Prostate gland (tissue), 2 donors: Measurements from ENCODE around the gene EXOC6. TPM values are rescaled to one million over a fixed set of nuclear protein-coding genes. Genes with fewer than 3 reads are reported as not detected.

Experiments
- DNase-seq: peaks from one replicate; pipeline ENCODE4 v3.0.0-alpha.2; 2019; ENCODE audit warnings: low spot score
- H3K27ac ChIP-seq, 2 donors: fragments of 200-600 bp; sonication (generic); 2 replicates each; pipeline ENCODE4 v1.5.1; 2017 to 2019
- H3K27me3 ChIP-seq: fragments of 200-600 bp; sonication (generic); replicated peaks from 2 replicates; pipeline ENCODE4 v1.5.1; 2019; ENCODE audit not compliant: insufficient read depth
- H3K36me3 ChIP-seq, 2 donors: fragments of 200-600 bp; sonication (generic); 1 replicate in 1 of 2; 2 replicates in 1 of 2; pipeline versions ENCODE4 v1.5.1 to v1.8.1; 2017 to 2019
- H3K4me1 ChIP-seq: fragments of 200-600 bp; sonication (generic); replicated peaks from 2 replicates; pipeline ENCODE4 v1.5.1; 2019
- H3K4me3 ChIP-seq, 2 donors: fragments of 200-600 bp; sonication (generic); 2 replicates each; pipeline ENCODE4 v1.5.1; 2017 to 2019
- H3K9me3 ChIP-seq: fragments of 200-600 bp; sonication (generic); 2 replicates; pipeline ENCODE4 v1.5.1; 2017
- POLR2A ChIP-seq: fragments of 450-650 bp; IDR thresholded peaks from one replicate; pipeline ENCODE4 v1.6.1; 2016; ENCODE audit warnings: antibody characterized with exemption, mild to moderate bottlenecking
- POLR2AphosphoS5 ChIP-seq: sonication (generic); formaldehyde crosslinking; IDR thresholded peaks from one replicate; pipeline ENCODE4 v1.6.1; 2017; ENCODE audit warnings: antibody characterized with exemption
- WGBS: methylation state at CpG from one replicate; pipeline ENCODE4 v1.1.5; 2018; 5-methylcytosine and 5-hydroxymethylcytosine counted together
- intact Hi-C: fragments of 100-400 bp; cut with DNase I; formaldehyde crosslinking; loops from one replicate; pipeline ENCODE4 v1.14.2; 2022
- total RNA-seq, 2 donors: library from RNA; depleted of rRNA; stranded (reverse); fragments of >200 nt; gene quantifications; one replicate each; pipeline ENCODE4 v1.1.0, GENCODE V29; 2016
- TF ChIP-seq, protein P1 (sequence below), 4 experiments: fragments of 200-600 bp in 2 of 4; fragments of 450-650 bp in 2 of 4; sonication (generic) in 2 of 4; IDR thresholded peaks; 1 replicate in 3 of 4; 2 replicates in 1 of 4; pipeline ENCODE4 v1.5.1; 2016 to 2019; ENCODE audit warnings: antibody characterized with exemption in 4 of 4, mild to moderate bottlenecking in 2 of 4, moderate library complexity in 2 of 4

Gene EXOC6
- total RNA-seq, 2 donors from 2014 or later = 13.5 to 598 TPM

DNA sequence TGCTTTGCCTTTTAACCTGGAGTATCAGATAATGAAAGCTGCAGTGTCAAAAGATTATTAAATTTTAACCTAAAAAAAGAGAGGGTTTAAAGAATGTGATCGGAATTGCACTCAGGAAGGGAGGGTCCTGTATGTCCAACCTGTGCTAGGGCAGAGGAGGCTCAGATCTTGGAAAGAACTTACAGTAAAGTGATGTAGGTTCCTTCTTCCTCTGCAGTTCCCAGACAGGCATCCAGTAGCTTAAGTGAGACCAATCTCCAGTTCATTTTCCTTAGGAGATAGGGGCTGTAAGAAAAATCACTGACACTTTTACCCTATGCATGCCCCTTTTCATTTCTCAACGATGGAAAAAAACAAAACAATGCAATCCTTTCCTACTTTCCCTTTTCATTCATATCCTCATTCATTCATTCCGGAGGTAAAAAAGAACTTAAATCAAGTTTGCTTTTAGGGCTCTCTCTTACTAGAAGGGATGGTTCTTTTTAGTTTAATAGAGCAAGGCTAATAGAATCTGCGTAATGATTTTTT, 28.3 kb downstream of the EXOC6 start:
- no peaks in the 10 kb centered on the region for H3K4me1 ChIP-seq
- intact Hi-C loops = loop anchor here (5.0 kb wide), 1 partner anchor 359 kb away; no protein-coding TSS in a partner anchor
- H3K9me3 ChIP-seq = no peaks in the 10 kb centered on the region
- no peak for DNase-seq
- 51% methylated on average over 4 of the region's 4 CpGs for WGBS
- H3K27me3 ChIP-seq = no peaks in the 10 kb centered on the region
- H3K27ac ChIP-seq = no peak overlapping the region
- no peak overlapping the region for H3K4me3 ChIP-seq
- H3K36me3 ChIP-seq = no peaks in the 10 kb centered on the region
- TF ChIP-seq POLR2A (no peak), POLR2AphosphoS5 (no peak)
- TF ChIP-seq, protein P1, sequence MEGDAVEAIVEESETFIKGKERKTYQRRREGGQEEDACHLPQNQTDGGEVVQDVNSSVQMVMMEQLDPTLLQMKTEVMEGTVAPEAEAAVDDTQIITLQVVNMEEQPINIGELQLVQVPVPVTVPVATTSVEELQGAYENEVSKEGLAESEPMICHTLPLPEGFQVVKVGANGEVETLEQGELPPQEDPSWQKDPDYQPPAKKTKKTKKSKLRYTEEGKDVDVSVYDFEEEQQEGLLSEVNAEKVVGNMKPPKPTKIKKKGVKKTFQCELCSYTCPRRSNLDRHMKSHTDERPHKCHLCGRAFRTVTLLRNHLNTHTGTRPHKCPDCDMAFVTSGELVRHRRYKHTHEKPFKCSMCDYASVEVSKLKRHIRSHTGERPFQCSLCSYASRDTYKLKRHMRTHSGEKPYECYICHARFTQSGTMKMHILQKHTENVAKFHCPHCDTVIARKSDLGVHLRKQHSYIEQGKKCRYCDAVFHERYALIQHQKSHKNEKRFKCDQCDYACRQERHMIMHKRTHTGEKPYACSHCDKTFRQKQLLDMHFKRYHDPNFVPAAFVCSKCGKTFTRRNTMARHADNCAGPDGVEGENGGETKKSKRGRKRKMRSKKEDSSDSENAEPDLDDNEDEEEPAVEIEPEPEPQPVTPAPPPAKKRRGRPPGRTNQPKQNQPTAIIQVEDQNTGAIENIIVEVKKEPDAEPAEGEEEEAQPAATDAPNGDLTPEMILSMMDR (IDR thresholded peaks at IDR 0.05) = no peak

DNA sequence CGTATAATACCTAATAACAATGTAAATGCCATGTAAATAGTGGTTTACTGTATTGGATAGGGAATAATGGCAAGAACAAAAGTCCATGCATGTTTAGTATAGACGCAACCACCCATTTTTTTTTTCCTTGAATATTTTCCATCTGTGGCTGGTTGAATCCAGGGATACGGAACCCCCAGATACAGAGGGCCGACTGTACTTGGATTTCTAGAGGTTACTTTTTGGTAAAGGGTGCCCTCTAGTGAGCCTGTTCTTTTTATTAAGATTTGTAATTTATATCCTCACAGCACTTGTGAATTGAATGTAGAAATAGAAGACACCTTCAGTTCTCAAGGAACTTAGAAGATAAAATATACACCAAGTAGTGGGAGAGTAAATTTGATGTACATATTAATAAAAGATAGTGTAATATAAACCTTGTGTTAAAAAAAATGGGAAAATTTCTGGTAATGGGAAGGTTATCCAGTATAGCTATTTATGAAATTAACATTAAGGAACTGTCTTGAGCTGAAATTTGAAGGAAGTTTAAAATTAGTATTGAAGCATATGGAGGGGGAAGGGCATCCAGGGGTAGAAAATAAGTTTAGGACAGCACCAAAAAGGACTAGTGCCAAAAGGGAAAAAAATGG, 32.0 kb downstream of the EXOC6 start:
- DNase-seq = peak; percentile 6
- Histone ChIP-seq H3K4me1 (no peaks in the 10 kb centered on the region), H3K36me3 (no peaks in the 10 kb centered on the region), H3K9me3 (no peaks in the 10 kb centered on the region), H3K27me3 (no peaks in the 10 kb centered on the region), H3K4me3 (no peak overlapping the region), H3K27ac (no peak overlapping the region)
- intact Hi-C loops = loop anchor here (2.0 to 5.0 kb wide), 2 partner anchors 38 to 290 kb away; no protein-coding TSS in a partner anchor
- TF ChIP-seq, protein P1 (IDR thresholded peaks at IDR 0.05) = peak in 3 of 4 experiments; percentile 18 to 49 (median 41)
- TF ChIP-seq POLR2A = no peak
- no peak for TF ChIP-seq POLR2AphosphoS5
- WGBS = 30% methylated on average over 4 of the region's 4 CpGs

DNA sequence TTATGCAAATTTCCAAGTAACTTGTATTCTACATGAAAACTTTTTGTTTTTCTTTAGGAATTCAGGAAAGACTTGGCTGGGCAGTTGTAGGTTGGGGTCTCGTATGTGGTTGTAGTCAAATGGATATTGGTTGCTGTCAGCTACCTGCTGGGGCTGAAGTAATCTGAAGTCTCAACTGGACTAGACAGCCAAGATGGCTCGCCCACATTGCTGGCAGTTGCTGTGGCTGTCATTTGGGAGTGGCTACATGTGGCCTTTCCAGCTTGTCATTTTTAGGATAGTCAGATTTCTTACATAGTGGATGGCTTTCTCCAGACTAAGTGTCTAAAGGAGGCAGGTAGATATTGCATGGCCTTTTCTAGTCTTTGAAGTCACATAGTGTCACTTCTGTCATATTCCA, 32.6 kb downstream of the EXOC6 start:
- WGBS = 75% methylated on average over 2 of the region's 2 CpGs
- TF ChIP-seq POLR2AphosphoS5 = no peak
- Histone ChIP-seq H3K4me3 (no peak overlapping the region), H3K36me3 (no peaks in the 10 kb centered on the region), H3K9me3 (no peaks in the 10 kb centered on the region), H3K27ac (no peak overlapping the region), H3K27me3 (no peaks in the 10 kb centered on the region), H3K4me1 (no peaks in the 10 kb centered on the region)
- no peak for DNase-seq
- intact Hi-C loops = loop anchor here (2.0 to 5.0 kb wide), 2 partner anchors 39 to 290 kb away; no protein-coding TSS in a partner anchor

DNA sequence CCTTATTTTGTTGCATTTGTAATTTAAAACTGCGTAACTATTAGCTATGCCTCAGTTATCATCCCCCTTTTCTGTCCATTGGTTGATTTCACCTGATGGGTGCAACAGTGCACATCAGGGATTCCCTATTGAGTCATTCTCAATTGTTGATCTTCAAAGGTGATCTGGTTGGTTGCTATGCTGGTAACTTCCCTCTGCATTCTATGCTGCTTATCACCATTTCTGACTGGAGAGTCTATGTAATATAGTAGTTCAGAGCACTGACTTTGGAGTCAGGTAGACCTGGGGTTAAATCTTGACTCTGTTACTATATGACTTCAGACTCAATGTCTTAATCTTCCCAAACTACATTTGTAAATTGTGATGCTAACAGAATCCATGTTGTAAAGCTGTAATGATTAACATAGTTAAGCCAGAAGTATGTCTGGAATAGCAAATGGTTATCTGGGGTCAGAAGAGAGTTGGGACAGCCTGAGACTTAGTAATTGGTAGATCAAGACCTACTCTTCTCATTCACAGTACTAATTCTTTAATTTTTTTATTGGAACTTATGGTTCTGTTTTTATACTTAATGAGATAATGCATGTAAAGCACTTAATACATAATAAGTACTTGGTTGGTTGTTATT, 38.1 kb downstream of the EXOC6 start:
- Histone ChIP-seq H3K27me3 (no peaks in the 10 kb centered on the region), H3K4me3 (no peak overlapping the region), H3K36me3 (no peaks in the 10 kb centered on the region), H3K9me3 (no peaks in the 10 kb centered on the region), H3K4me1 (no peaks in the 10 kb centered on the region), H3K27ac (no peak overlapping the region)
- WGBS = 100% methylated on average over 1 of the region's 1 CpG
- TF ChIP-seq POLR2AphosphoS5 = no peak
- DNase-seq = no peak
- intact Hi-C loops = no loop called here

DNA sequence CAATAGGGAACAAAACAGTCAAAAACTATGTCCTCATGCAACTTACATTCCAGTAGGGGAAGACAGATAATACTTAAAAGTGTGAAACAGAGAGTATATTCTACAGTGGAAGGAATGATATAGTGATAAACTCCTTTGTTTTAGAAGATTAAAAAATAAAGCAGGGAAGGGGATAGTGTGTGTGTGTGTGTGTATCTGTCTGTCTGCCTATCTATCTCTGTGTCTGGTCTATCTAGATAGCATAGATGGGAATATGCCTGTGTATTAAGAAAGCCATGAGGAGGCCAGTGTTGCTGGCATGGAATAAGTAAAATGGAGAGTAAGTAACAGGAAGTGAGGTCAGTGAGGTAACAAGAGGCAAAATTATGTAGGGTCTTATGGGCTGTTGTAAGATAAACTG, 42.2 kb downstream of the EXOC6 start:
- intact Hi-C loops = no loop called here
- H3K27me3 ChIP-seq = no peaks in the 10 kb centered on the region
- TF ChIP-seq, protein P1 (IDR thresholded peaks at IDR 0.05) = no peak
- TF ChIP-seq POLR2AphosphoS5 (no peak), POLR2A (no peak)
- no peak for DNase-seq
- peaks cover 3% of the 10 kb centered on the region for H3K4me1 ChIP-seq
- no peak overlapping the region for H3K4me3 ChIP-seq
- no peak overlapping the region for H3K27ac ChIP-seq
- H3K9me3 ChIP-seq = no peaks in the 10 kb centered on the region
- no peaks in the 10 kb centered on the region for H3K36me3 ChIP-seq
